DMS79 treated with DMSO at 0.1 percent for 48 hours (cell line): Measurements from ENCODE around the gene KIAA1217.
A peak's percentile ranks its signal among the peaks of the same experiment; 100 is the strongest.

Experiments used
- DNase-seq: peaks from one replicate; lab custom pipeline; 2025; lab: John Stamatoyannopoulos, UW

Gene KIAA1217

DNA sequence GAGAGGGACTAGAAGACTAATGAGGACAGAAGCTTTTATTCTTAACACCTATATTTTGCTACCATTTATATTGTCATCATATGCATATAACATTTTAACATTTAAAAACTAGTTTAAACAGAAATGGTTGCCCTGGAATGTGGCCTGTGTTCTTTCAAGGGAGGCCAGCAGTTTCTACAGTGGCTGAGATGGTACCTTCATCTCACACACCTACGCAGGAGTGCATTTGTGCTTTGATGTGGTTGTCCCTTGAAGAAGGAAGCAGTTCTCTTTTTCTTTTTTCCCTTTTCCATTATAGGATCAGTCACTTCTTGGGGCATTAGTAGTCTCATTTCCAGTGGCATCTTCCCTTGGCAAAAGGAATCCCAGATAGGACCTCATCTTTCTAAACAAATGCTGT lies 38.9 kb downstream of the KIAA1217 start:
- no peak for DNase-seq

DNA sequence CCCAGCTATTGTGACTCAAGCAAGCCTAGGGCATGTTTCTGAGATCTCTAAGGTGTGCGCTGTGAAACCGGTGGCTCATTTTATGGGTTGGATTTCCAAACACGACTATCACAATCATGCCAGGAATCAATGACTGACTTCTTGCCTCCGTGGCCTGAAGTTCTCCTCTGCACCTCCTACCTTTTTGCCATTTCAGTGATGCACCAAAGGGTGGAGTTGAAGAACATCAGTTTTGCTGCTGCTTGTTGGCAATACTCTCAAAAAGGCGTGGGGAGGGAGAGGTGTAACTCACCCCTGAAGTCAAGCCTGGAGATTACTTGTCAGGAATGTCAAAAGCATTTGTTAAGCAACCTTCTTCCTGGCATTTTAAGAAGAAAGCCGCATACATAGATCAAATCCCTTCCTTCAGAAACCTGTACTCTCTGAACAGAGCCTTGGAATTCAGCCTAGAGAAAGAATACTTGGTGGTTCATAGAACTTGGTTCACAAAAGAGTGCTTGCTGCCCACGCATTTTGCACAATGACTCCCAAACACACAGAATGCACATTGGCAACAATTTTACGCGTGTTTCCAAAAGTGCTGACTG lies 41.0 kb downstream of the KIAA1217 start:
- DNase-seq = no peak

DNA sequence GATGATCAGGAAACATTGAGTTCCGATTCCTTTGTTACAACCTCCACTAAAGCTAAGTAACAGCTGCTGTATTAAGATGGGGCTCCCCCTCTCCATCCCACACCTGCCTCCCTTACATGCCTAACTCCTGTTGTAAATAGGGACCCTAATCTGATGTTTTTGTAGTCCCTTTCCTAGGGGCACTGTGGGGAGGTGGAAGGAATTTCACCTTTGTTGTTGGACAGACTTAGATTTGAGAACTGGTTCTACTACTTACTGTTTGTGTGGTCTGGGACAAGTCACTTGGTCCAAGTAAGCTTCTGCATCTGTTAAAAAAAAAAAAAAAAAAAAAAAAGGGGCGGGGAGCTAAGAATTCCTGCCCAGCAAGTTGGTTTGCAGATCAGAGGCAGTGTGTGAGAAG lies 42.6 kb downstream of the KIAA1217 start:
- DNase-seq = no peak

DNA sequence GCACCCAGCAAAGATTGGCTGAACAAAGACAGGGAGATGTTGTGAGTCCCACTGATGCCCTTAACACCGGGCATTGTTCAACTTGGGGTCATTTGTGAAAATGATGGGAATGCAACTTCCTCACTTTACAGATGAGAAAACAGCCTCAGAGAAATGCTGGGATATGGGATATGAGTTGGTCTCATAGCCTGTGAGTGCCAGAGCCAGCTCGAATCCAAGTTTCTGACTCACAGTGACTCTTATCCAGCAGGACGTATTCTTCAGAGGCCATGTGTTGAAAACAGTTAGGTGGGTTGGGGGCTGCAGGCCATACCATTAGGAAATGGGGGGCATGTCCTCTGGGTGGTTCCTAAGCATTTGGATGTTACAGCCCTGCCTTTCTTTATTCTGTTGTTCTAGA lies 45.2 kb downstream of the KIAA1217 start:
- DNase-seq = no peak

- no peak for DNase-seq
Measured at GRCh38 chr10:24255115-24255880, 46.4 kb downstream of the KIAA1217 start.

GRCh38 chr10:24255881-24256311 lies 47.0 kb downstream of the KIAA1217 start:
- peak; percentile 67 for DNase-seq

DNA sequence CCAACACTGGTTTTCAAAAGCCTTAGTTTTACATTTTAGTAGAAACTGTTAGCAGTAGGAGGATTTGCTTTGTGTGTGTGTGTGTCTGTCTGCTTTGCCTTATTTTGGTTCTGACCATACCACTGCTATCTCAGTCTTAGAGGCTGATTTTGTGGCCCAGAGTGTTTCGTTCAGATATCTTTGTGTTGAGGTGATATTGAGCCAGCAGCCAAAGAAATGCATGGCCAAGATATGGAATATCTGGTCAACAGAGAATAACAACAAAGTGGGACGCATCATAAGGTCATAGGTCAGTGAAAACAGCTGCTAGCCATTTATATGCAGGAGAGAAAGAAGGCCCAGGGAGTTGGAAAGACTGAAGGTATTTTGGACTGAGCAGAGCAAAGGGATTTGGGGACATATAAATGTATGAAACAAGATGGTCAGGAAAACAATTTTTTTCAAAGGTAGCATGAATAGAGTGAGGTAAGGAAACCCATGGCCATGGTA lies 47.7 kb downstream of the KIAA1217 start:
- no peak for DNase-seq

GRCh38 chr10:24257588-24257987 lies 48.6 kb downstream of the KIAA1217 start:
- no peak for DNase-seq

- no peak for DNase-seq
Measured at GRCh38 chr10:24259365-24260130, 50.6 kb downstream of the KIAA1217 start.

DNA sequence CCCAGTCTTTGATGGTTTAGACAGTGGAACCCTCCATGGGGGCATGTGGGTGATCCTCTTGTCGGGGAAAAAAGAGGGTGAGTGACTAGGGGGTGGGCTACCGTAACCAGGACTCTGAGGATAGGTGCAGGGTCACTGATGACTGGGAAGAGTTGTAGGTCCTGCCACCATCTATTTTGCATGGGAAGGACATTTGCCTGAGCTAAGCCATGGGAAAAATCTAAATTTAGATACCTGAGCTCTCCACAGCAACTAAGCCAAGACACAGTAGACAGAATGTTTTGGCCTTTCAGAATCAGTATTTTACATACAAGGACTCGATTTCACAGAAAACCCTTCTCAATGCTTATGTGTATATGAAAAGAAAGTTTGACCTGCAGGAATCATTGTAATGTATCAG lies 52.7 kb downstream of the KIAA1217 start:
- DNase-seq = no peak

GRCh38 chr10:24262929-24263590 lies 54.1 kb downstream of the KIAA1217 start:
- DNase-seq = no peak

DNA sequence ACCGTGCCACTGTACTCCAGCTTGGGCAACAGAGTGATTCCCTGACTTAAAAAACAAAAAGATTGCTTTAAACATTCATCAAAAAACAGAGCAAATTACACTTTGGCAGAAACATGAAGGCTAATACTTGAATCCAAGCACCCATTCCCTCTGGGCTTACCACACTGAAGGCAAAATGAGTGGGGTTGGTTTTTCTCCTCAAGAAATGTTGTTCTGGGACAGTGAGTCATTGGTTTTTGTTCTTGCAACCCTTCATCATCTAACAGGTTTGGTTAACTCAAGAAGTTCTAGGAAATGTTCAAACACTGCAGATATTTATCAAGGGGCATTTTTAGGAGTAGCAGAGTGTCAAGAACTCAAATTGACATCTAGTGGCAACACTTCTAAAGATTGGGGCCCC lies 60.5 kb downstream of the KIAA1217 start:
- DNase-seq = no peak

- DNase-seq = no peak
Measured at GRCh38 chr10:24272374-24272773, 63.4 kb downstream of the KIAA1217 start.

GRCh38 chr10:24277277-24277676 lies 68.3 kb downstream of the KIAA1217 start:
- DNase-seq = no peak

GRCh38 chr10:24277771-24278170 lies 68.8 kb downstream of the KIAA1217 start:
- DNase-seq = peak; percentile 31

- no peak for DNase-seq
Measured at GRCh38 chr10:24278176-24278889, 69.4 kb downstream of the KIAA1217 start.

DNA sequence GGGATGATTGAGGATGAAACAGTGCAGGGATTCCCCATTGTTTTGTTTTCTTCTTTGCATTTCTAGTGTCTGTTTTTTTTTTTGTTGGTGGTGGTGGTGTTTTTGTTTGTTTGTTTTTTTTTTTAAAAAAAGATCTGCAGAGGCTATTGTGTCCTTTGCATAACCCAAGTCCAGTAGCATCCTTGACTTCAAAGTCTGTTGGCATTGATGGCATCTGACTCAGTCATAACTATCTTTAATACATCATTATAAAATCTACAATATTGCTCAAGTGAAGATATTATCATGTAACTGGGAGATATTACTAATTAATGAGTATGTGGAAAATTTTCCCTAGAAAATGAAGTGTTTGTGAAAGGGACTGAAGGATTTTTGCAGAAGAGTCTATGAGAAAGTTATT lies 70.2 kb downstream of the KIAA1217 start:
- DNase-seq = no peak

DNA sequence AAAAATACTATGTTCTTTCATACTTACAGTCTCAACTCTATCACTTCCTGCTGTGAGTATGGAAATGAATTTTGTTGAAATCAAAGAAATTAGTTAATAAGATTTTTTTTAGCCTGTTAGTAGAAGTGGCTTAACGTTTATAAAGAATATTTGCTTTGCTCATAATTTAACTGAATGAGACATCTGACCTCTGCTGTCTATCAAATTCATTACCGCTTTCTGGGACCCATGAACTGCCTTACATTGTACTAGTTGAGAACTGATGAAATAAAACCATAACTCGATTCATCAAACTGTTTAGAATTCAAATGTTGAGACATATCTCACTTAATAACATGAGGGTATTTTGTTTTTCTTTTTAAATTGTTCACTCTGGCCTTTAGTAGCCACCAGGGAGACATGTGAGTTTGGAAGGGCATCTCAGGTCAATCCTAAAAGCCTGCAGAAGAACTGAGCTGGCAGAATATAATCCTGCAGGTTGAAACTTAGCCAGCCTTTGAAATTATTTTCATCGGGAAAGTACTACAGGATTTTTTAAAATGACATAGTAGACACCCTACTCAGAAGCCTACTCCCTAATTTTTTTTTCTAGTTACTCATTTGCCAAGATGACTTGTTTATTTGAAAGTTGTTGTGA lies 78.7 kb downstream of the KIAA1217 start:
- no peak for DNase-seq

DNA sequence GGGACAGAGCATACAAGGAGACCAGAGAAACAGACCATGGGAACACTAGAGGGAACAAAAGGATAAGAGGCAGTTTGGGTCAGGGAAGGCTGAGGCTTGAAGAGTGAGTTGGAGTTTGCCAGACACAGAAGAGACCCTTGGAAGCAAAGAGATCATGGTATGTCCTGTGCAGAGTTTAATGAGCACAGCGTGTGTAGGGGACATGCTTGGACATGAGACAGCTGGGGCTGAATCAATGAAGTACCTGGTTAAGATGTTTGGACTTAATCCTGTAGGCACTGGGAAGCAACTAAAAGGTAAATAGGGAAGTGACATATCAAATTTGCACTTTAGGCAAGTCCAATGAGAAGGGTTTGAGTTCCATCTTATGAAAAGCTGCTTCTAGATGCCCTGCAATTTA lies 79.6 kb downstream of the KIAA1217 start:
- peak; percentile 18 for DNase-seq

DNA sequence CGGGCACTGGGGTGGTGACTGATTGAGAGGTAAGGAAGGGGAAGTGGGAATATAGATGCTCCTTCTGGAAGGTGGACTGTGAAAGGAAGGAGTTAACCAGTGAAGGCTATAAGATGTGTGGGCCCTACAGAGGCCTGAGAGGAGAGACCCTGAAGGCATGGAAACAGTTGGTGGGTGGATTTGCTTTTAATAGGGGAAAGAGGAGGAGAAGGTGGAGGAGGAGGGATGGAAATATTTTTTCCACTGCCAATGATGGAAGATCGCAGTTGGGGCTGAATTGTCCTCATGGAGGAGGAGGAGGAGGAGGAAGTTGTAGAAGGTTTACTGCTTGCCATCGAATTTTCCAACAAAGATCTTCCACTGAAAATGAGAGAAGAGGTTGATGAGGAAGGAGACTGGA lies 80.3 kb downstream of the KIAA1217 start:
- DNase-seq = no peak
